GDM1 (cell line): ENCODE results near the gene REM1.
"Not testable (repeated sequence)": the region's sequence is repeated elsewhere in the genome, so short reads cannot be mapped to it uniquely, and the experiment has no call there.

Experiments
- DNase-seq: peaks from one replicate; lab custom pipeline; 2025; lab: John Stamatoyannopoulos, UW

The REM1 gene, protein sequence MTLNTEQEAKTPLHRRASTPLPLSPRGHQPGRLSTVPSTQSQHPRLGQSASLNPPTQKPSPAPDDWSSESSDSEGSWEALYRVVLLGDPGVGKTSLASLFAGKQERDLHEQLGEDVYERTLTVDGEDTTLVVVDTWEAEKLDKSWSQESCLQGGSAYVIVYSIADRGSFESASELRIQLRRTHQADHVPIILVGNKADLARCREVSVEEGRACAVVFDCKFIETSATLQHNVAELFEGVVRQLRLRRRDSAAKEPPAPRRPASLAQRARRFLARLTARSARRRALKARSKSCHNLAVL

DNA sequence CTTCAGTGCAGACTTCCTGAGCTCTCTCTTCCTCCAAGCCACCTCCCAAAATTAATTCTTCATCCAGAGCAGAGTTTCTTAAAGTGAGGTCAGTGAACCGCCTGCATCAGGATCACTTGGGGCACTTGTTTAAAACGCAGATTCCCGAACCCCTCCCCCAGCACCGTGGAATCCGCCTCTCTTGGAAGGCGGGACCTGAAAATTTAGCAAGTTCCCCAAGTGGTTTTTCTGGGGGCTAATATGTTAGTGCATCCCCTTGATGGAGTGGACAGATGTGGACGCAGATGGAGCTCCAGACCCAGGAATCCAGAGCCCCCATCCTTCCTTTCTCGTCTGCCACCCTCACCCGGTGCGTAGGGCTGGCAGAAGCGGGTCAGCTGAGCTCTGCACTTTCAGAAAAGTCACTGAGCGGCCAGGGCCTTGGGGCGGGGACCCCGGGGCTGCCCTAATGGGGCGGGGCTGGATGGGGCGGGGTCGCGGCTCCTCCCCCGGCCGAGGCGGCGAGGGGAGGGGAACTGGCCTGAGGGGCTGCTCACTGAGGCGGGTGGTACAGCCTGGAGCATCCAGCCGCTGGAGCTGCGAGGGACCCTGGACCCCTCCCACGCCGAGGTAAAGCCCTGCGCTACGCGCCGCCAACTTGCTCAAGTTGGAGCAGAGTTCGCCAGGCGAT lies at the start of gene REM1, which contains the start of gene DEFB124:
TSS of gene REM1 (plus strand) at position 531 of the 670 bp plus-strand sequence. CDS start 1,158 bp downstream, outside the sequence.
TSS of gene DEFB124 (minus strand) at position 370 of the 670 bp plus-strand sequence. CDS start 2,114 bp downstream, outside the sequence.
- DNase-seq, result no peak

- no peak for DNase-seq
Observed at GRCh38 chr20:31425797-31426196, 49.3 kb upstream of the REM1 start.

- not testable (repeated sequence) for DNase-seq
Observed at GRCh38 chr20:31426891-31427551, 48.1 kb upstream of the REM1 start.

GRCh38 chr20:31427576-31427975 lies 47.5 kb upstream of the REM1 start:
- DNase-seq, result not testable (repeated sequence)

- DNase-seq, result no peak
Observed at GRCh38 chr20:31430568-31431115, 44.4 kb upstream of the REM1 start.

DNA sequence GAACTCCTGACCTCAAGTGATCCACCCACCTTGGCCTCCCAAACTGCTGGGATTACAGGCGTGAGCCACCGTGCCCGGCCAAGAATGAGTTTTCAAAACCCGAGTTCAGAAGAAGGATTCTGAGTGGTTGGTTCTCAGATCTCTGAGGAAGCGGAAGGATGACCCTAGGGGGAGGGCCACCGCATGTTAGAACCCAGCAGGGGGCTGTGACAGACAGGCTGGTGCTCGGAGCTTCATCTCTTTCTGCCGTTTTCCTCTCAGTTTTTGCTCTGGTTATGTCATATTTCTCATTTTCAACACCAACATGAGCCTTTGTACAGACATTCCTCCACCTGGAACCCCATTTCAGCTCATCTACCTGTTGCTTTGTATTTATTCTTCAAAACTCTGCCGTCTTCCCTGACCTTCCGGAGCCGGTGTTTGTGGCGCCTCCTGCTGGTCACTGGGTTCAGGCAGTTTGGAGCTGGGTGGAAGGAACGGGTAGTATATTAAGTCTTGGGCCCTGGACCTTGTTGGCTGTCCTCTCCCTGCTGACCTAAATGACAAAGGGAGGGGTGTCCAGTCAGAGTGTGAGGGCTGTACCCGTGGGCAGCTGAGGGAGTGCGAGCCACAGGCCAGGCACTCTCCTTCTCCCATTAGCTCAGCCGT lies 35.0 kb upstream of the REM1 start, which contains the start of gene DEFB123:
TSS of gene DEFB123 (plus strand) at position 621 of the 648 bp plus-strand sequence. CDS start 67 bp downstream, outside the sequence.
- no peak for DNase-seq

- no peak for DNase-seq
Observed at GRCh38 chr20:31446084-31446819, 28.8 kb upstream of the REM1 start.

GRCh38 chr20:31449511-31450414 lies 25.3 kb upstream of the REM1 start:
- DNase-seq, result no peak

DNA sequence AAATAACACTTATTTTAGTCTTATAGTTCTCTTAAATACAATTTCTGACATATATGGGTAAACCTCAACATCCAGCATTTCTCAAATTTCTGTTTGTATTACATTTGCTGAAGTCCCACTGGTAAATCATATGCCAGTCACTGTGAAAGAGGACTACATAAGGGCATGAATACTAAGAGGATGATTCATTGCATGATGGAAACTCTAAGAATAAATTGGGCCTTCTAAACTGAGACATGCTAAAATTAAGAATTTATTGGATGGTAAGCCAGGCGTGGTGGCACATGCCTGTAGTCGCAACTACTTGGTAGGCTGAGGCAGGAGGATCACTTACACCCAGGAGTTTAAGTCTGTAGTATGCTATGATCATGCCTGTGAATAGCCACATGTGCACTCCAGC lies 22.5 kb upstream of the REM1 start:
- no peak for DNase-seq

- no peak for DNase-seq
Observed at GRCh38 chr20:31454361-31454760, 20.7 kb upstream of the REM1 start.

- not testable (repeated sequence) for DNase-seq
Observed at GRCh38 chr20:31470946-31471345, 4.1 kb upstream of the REM1 start.

DNA sequence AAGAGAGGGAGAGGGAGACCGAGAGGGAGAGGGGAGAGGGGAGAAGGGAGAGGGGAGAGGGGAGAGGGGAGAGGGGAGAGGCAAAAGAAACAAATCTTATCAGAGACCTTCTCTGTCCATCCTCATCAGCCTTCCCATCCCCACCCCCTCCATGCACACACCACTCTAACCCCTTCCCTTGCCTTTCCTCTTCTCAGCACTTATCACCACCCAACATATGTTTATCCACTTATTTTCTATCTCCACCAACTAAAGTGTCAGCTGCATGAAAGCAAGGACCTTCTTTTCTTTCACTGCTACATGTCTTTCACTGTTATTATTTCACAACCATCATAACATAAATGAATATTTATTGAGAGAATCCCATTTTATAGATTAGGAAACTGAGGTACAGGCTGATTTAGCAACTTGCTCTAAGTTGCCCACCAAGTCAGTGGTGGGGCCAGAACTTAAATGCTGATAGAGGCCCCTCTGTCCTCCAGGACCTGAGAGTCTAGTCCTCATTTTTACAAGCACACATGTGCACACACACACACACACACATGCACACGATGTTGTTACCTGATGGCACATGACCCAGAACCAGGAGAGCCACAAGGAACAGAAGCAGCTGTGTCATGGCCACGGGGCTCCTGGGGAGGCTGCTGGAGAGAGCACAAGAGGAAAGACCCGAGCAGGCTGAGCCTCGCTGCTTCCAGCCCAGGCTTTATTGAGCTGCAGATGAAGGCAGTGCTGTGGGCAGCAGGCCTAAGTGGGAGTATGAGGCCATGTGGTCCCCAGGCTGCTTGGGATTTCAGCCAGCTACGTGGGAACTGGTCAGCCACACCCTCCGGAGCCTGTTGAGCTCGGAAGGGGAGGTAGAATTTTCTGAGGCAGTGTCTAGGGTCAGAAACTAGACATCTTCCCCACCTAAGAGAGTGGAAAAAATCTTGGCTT lies 2.4 kb upstream of the REM1 start:
- no peak for DNase-seq

GRCh38 chr20:31473331-31474096 lies 1.6 kb upstream of the REM1 start:
- DNase-seq, result no peak

GRCh38 chr20:31474097-31474436 lies 1.0 kb upstream of the REM1 start:
- no peak for DNase-seq

GRCh38 chr20:31475472-31476293 lies 595 bp downstream of the REM1 start:
- DNase-seq, result no peak

- DNase-seq, result no peak
Observed at GRCh38 chr20:31476294-31476585, 1.2 kb downstream of the REM1 start.

GRCh38 chr20:31476643-31477215 lies 1.6 kb downstream of the REM1 start:
- no peak for DNase-seq
